HEK293 (cell line): ENCODE measurements around the gene APBA1.

Source experiments
- CTCF ChIA-PET: fragments of 350-600 bp; formaldehyde crosslinking; extraction: SDS; loops from one replicate; lab custom pipeline; 2021; ENCODE audit warnings: antibody characterized with exemption; lab: Yijun Ruan, JAX
- POLR2A ChIA-PET: fragments of 300-600 bp; formaldehyde crosslinking; extraction: SDS; loops from one replicate; lab custom pipeline; 2020; ENCODE audit warnings: antibody characterized with exemption, inconsistent platforms; lab: Yijun Ruan, JAX
- H3K27ac ChIP-seq: fragments of 200-500 bp; sonication (Bioruptor generic); 2 replicates; pipeline ENCODE4 v1.5.1; 2014; ENCODE audit warnings: low read depth, low read length, control low read depth, inconsistent platforms; ENCODE audit errors: extremely low read depth
- H3K36me3 ChIP-seq, 2 experiments: fragments of 200-500 bp in 1 of 2; sonication (Bioruptor generic) in 1 of 2; 1 replicate in 1 of 2; 2 replicates in 1 of 2; pipeline ENCODE4 v1.5.1; 2014 to 2017; ENCODE audit warnings: inconsistent platforms in 2 of 2, low read length in 2 of 2; ENCODE audit not compliant: control insufficient read depth in 2 of 2, insufficient read depth in 1 of 2
- H3K4me1 ChIP-seq: fragments of 200-500 bp; sonication (Bioruptor generic); 2 replicates; pipeline ENCODE4 v1.5.1; 2014; ENCODE audit warnings: mild to moderate bottlenecking, low read length, inconsistent platforms; ENCODE audit not compliant: control insufficient read depth, insufficient read depth
- H3K4me3 ChIP-seq: 2 replicates; pipeline ENCODE4 v1.5.1; 2011; ENCODE audit warnings: low read depth, mild to moderate bottlenecking, control low read depth, low read length, moderate library complexity
- H3K9me3 ChIP-seq: fragments of 200-500 bp; sonication (Bioruptor generic); 2 replicates; pipeline ENCODE4 v1.5.1; 2014; ENCODE audit warnings: low read depth, low read length, inconsistent platforms; ENCODE audit not compliant: control insufficient read depth, insufficient read depth
- KLF16 ChIP-seq: fragments of 450-650 bp; formaldehyde crosslinking; IDR thresholded peaks from 2 replicates; pipeline ENCODE4 v1.5.1; 2017; ENCODE audit warnings: missing biosample characterization, missing genetic modification characterization
- SALL2 ChIP-seq: fragments of 450-650 bp; formaldehyde crosslinking; IDR thresholded peaks from 2 replicates; pipeline ENCODE4 v1.5.0; 2017; ENCODE audit warnings: missing biosample characterization, mild to moderate bottlenecking, missing genetic modification characterization, borderline replicate concordance
- ZNF223 ChIP-seq: fragments of 450-650 bp; formaldehyde crosslinking; IDR thresholded peaks from 2 replicates; pipeline ENCODE4 v1.5.1; 2016; ENCODE audit warnings: missing biosample characterization, missing genetic modification characterization
- ZNF404 ChIP-seq: fragments of 450-650 bp; formaldehyde crosslinking; IDR thresholded peaks from 2 replicates; pipeline ENCODE4 v1.5.1; 2017; ENCODE audit warnings: missing biosample characterization, missing genetic modification characterization
- ZNF529 ChIP-seq: fragments of 450-650 bp; formaldehyde crosslinking; IDR thresholded peaks from 2 replicates; pipeline ENCODE4 v1.5.1; 2017; ENCODE audit warnings: missing genetic modification characterization, missing biosample characterization; ENCODE audit not compliant: insufficient replicate concordance
- ZNF560 ChIP-seq: fragments of 450-650 bp; formaldehyde crosslinking; IDR thresholded peaks from 2 replicates; pipeline ENCODE4 v1.5.1; 2017; ENCODE audit warnings: missing biosample characterization, missing genetic modification characterization, borderline replicate concordance
- ZNF561 ChIP-seq: fragments of 450-650 bp; IDR thresholded peaks from 2 replicates; pipeline ENCODE4 v1.5.1; 2018; ENCODE audit warnings: missing biosample characterization, missing genetic modification characterization, borderline replicate concordance
- ZNF623 ChIP-seq: fragments of 450-650 bp; formaldehyde crosslinking; IDR thresholded peaks from 2 replicates; pipeline ENCODE4 v1.5.1; 2016; ENCODE audit warnings: missing biosample characterization, missing genetic modification characterization
- TF ChIP-seq, protein P1 (sequence below): fragments of 450-650 bp; formaldehyde crosslinking; IDR thresholded peaks from 2 replicates; pipeline ENCODE4 v1.5.1; 2016; ENCODE audit warnings: missing biosample characterization, missing genetic modification characterization
- TF ChIP-seq, protein P2 (sequence below): fragments of 450-650 bp; formaldehyde crosslinking; IDR thresholded peaks from 2 replicates; pipeline ENCODE4 v1.5.1; 2016; ENCODE audit warnings: missing biosample characterization, missing genetic modification characterization, borderline replicate concordance
- TF ChIP-seq, protein P3 (sequence below): fragments of 450-650 bp; formaldehyde crosslinking; conservative IDR thresholded peaks from 2 replicates; pipeline ENCODE4 v1.5.1; 2016; ENCODE audit warnings: low read depth, missing biosample characterization, missing genetic modification characterization
- TF ChIP-seq, protein P4 (sequence below): fragments of 450-650 bp; formaldehyde crosslinking; IDR thresholded peaks from 2 replicates; pipeline ENCODE4 v1.5.1; 2016; ENCODE audit warnings: missing biosample characterization, missing genetic modification characterization

APBA1 gene

DNA sequence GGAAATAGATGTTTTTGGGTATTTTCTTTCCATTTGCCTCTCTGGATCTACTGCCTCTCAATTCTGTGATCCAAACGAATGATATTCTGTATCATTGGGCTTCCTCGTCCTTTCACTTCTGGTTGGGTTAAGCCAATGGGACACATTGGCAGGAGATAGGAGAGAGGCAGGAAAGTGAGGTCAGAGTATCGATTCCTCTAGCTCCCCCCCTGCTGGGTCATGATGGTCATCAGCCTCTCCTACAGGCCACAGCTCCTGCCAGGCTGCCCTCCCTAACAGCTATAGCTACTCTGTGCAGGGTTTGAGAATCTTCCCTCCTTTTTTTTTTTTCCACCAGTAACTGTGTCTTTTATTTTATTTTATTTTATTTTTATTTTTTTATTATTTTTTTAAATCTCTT is 39.4 kb downstream of the APBA1 start (continued):
- TF ChIP-seq, protein P1, sequence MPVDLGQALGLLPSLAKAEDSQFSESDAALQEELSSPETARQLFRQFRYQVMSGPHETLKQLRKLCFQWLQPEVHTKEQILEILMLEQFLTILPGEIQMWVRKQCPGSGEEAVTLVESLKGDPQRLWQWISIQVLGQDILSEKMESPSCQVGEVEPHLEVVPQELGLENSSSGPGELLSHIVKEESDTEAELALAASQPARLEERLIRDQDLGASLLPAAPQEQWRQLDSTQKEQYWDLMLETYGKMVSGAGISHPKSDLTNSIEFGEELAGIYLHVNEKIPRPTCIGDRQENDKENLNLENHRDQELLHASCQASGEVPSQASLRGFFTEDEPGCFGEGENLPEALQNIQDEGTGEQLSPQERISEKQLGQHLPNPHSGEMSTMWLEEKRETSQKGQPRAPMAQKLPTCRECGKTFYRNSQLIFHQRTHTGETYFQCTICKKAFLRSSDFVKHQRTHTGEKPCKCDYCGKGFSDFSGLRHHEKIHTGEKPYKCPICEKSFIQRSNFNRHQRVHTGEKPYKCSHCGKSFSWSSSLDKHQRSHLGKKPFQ (tag by site-specific recombination): no peak
- no peak for TF ChIP-seq ZNF223 (tag by site-specific recombination)
- TF ChIP-seq ZNF560 (tag by site-specific recombination): no peak

DNA sequence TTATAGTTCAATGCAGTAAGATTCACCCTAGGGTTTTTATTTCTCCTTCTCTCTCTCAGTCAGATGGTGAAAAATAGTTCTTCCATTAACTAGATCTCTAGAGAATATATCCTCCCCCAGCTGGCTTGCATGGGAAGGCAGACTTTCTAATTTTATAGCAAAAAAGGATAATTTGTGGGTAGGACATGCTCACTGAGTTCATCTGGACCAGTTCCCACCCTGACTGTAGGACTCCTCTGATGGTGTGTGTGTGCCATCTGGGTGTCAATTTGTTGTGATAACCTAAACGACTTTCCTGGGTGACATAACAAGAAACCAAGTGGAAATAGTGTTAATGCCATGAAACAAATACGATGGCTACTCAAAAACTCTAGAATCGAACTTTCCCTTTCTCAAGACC is 44.9 kb downstream of the APBA1 start:
- Histone ChIP-seq H3K4me3 (no peak overlapping the region), H3K4me1 (no peaks in the 10 kb centered on the region), H3K27ac (no peak overlapping the region), H3K9me3 (no peaks in the 10 kb centered on the region), H3K36me3 (no peaks in the 10 kb centered on the region)
- TF ChIP-seq, protein P2, sequence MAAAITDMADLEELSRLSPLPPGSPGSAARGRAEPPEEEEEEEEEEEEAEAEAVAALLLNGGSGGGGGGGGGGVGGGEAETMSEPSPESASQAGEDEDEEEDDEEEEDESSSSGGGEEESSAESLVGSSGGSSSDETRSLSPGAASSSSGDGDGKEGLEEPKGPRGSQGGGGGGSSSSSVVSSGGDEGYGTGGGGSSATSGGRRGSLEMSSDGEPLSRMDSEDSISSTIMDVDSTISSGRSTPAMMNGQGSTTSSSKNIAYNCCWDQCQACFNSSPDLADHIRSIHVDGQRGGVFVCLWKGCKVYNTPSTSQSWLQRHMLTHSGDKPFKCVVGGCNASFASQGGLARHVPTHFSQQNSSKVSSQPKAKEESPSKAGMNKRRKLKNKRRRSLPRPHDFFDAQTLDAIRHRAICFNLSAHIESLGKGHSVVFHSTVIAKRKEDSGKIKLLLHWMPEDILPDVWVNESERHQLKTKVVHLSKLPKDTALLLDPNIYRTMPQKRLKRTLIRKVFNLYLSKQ (tag by site-specific recombination): no peak
- TF ChIP-seq, protein P3, sequence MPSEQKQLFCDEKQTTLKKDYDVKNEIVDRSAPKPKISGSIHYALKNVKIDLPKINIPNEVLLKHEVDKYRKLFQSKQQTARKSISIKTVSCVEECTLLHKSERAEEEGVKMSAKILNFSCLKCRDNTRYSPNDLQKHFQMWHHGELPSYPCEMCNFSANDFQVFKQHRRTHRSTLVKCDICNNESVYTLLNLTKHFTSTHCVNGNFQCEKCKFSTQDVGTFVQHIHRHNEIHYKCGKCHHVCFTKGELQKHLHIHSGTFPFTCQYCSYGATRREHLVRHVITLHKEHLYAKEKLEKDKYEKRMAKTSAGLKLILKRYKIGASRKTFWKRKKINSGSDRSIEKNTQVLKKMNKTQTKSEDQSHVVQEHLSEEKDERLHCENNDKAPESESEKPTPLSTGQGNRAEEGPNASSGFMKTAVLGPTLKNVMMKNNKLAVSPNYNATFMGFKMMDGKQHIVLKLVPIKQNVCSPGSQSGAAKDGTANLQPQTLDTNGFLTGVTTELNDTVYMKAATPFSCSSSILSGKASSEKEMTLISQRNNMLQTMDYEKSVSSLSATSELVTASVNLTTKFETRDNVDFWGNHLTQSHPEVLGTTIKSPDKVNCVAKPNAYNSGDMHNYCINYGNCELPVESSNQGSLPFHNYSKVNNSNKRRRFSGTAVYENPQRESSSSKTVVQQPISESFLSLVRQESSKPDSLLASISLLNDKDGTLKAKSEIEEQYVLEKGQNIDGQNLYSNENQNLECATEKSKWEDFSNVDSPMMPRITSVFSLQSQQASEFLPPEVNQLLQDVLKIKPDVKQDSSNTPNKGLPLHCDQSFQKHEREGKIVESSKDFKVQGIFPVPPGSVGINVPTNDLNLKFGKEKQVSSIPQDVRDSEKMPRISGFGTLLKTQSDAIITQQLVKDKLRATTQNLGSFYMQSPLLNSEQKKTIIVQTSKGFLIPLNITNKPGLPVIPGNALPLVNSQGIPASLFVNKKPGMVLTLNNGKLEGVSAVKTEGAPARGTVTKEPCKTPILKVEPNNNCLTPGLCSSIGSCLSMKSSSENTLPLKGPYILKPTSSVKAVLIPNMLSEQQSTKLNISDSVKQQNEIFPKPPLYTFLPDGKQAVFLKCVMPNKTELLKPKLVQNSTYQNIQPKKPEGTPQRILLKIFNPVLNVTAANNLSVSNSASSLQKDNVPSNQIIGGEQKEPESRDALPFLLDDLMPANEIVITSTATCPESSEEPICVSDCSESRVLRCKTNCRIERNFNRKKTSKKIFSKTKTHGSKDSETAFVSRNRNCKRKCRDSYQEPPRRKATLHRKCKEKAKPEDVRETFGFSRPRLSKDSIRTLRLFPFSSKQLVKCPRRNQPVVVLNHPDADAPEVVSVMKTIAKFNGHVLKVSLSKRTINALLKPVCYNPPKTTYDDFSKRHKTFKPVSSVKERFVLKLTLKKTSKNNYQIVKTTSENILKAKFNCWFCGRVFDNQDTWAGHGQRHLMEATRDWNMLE (tag by site-specific recombination): no peak
- TF ChIP-seq ZNF404 (tag by site-specific recombination) (no peak), ZNF529 (tag by site-specific recombination) (no peak)
- POLR2A ChIA-PET: no interaction called here
- CTCF ChIA-PET: no interaction called here

DNA sequence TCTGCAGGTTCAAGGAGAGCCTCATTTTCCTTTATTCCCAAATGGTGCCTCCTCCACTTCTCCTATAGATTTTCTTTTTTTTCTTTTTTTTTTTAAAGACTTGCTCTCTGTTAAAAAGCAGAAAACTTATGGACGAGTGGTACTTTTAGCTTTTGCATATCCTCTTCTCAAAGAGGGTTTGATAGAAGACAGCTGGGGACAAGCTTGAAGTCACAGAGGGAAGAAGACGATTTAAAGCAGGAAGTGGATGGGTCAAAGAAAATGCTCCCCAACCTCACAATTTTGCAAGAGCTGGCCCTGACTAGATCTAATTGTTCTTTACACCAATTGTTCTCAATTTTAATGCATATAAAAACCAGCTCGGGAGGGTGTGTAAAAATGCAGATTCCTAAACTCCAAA is 48.9 kb downstream of the APBA1 start:
- ChIA-PET POLR2A (interaction anchor here (0.7 kb wide), 1 partner anchor 366 kb away, joined by 3 read pairs; no protein-coding TSS in a partner anchor), CTCF (no interaction called here)
- Histone ChIP-seq H3K4me1 (no peaks in the 10 kb centered on the region), H3K27ac (no peak overlapping the region), H3K36me3 (no peaks in the 10 kb centered on the region), H3K4me3 (no peak overlapping the region), H3K9me3 (no peaks in the 10 kb centered on the region)
- TF ChIP-seq, protein P4, sequence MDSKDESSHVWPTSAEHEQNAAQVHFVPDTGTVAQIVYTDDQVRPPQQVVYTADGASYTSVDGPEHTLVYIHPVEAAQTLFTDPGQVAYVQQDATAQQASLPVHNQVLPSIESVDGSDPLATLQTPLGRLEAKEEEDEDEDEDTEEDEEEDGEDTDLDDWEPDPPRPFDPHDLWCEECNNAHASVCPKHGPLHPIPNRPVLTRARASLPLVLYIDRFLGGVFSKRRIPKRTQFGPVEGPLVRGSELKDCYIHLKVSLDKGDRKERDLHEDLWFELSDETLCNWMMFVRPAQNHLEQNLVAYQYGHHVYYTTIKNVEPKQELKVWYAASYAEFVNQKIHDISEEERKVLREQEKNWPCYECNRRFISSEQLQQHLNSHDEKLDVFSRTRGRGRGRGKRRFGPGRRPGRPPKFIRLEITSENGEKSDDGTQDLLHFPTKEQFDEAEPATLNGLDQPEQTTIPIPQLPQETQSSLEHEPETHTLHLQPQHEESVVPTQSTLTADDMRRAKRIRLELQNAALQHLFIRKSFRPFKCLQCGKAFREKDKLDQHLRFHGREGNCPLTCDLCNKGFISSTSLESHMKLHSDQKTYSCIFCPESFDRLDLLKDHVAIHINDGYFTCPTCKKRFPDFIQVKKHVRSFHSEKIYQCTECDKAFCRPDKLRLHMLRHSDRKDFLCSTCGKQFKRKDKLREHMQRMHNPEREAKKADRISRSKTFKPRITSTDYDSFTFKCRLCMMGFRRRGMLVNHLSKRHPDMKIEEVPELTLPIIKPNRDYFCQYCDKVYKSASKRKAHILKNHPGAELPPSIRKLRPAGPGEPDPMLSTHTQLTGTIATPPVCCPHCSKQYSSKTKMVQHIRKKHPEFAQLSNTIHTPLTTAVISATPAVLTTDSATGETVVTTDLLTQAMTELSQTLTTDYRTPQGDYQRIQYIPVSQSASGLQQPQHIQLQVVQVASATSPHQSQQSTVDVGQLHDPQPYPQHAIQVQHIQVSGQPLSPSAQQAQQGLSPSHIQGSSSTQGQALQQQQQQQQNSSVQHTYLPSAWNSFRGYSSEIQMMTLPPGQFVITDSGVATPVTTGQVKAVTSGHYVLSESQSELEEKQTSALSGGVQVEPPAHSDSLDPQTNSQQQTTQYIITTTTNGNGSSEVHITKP (tag by site-specific recombination): no peak
- no peak for TF ChIP-seq SALL2 (tag by site-specific recombination)
- TF ChIP-seq ZNF561: no peak
- TF ChIP-seq KLF16: no peak
- TF ChIP-seq ZNF623 (tag by site-specific recombination): no peak
